Measurements from ENCODE around the gene TBX21. TPM values are rescaled to one million over a fixed set of nuclear protein-coding genes. Genes with fewer than 3 reads are reported as not detected.

Gene TBX21
- total and polyA plus RNA-seq, 2 of the 4 experiments (the other 2 are of a cell fraction) = not detected

GRCh38 chr17:47791025-47791424 is 58.0 kb downstream of the TBX21 start:
- no TSS peak for BruUV-seq (replicated peaks)
- no peak overlapping the region for H2AK5ac ChIP-seq (ENCODE audit: low read depth, low read length)
- no peak overlapping the region for H3K4me3 ChIP-seq (ENCODE audit: insufficient read depth, low read depth, low read length)
- no peak overlapping the region for H2AFZ ChIP-seq (replicated peaks; ENCODE audit: low read length, poor library complexity)
- no peak overlapping the region for H3K14ac ChIP-seq (replicated peaks; ENCODE audit: low read depth, low read length)
- H2BK120ac ChIP-seq (ENCODE audit: low read depth, low read length) = no peak overlapping the region
- no peak overlapping the region for H4K8ac ChIP-seq (ENCODE audit: low read depth in 2 of 2, low read length in 2 of 2)
- H3K27me3 ChIP-seq (ENCODE audit: control insufficient read depth, insufficient read depth, low read length) = peaks cover 55% of the 10 kb centered on the region
- H3K4me1 ChIP-seq (ENCODE audit: control insufficient read depth, insufficient read depth, low read length) = no peaks in the 10 kb centered on the region
- H4K5ac ChIP-seq (ENCODE audit: low read depth, low read length) = no peak overlapping the region
- no peaks in the 10 kb centered on the region for H3K9me1 ChIP-seq (ENCODE audit: insufficient read depth, low read length)
- dilution Hi-C loops (cut with HindIII; ENCODE audit: low sequenced_read_pairs, unreplicated experiment) = no loop called here
- ATAC-seq (ENCODE audit: low read depth) = no peak
- in situ Hi-C loops (cut with MboI; ENCODE audit: low sequenced_read_pairs) = no loop called here
- ChIA-PET POLR2A (ENCODE audit: unreplicated experiment) (no interaction called here), CTCF (no interaction called here)
- H4K20me1 ChIP-seq (ENCODE audit: insufficient read depth, low read length) = no peaks in the 10 kb centered on the region
- intact Hi-C loops (cut with micrococcal nuclease) = no loop called here
- no peaks in the 10 kb centered on the region for H3K36me3 ChIP-seq (ENCODE audit: control insufficient read depth, insufficient read depth, low read length)
- no peak overlapping the region for H2BK5ac ChIP-seq (ENCODE audit: low read depth, low read length, poor library complexity, severe bottlenecking)
- no peak overlapping the region for H2BK20ac ChIP-seq (ENCODE audit: low read depth, low read length)
- no CpG with 5 or more reads among the region's 3 CpGs for WGBS, 2 experiments (ENCODE audit: extremely low coverage in 2 of 2, insufficient read length in 1 of 2)
- H3K4me2 ChIP-seq (ENCODE audit: low read depth, low read length) = no peak overlapping the region
- no peaks in the 10 kb centered on the region for H3K79me1 ChIP-seq (ENCODE audit: low read depth in 1 of 2, low read length in 2 of 2)
- no peak overlapping the region for H4K91ac ChIP-seq (ENCODE audit: insufficient read depth, low read depth, low read length)
- no peak overlapping the region for H3K4ac ChIP-seq (ENCODE audit: low read depth, low read length)
- DNase-seq = no peak
- H3K9me3 ChIP-seq (ENCODE audit: control insufficient read depth, insufficient read depth, low read length) = no peaks in the 10 kb centered on the region
- no peak overlapping the region for H3K9ac ChIP-seq (ENCODE audit: low read depth, low read length)
- no peak overlapping the region for H2AK9ac ChIP-seq (replicated peaks; ENCODE audit: low read depth, low read length, poor library complexity)
- no peak for TF ChIP-seq BHLHE40 (IDR thresholded peaks at IDR 0.05; ENCODE audit: low read depth, low read length)
- no peak for TF ChIP-seq SMC3 (IDR thresholded peaks at IDR 0.05; ENCODE audit: low read depth, low read length)
- TF ChIP-seq ELK1 (IDR thresholded peaks at IDR 0.05; ENCODE audit: borderline replicate concordance, low read depth, low read length) = no peak
- no peak for TF ChIP-seq MXI1 (IDR thresholded peaks at IDR 0.05; ENCODE audit: borderline replicate concordance, low read depth, low read length)
- no peak for TF ChIP-seq RAD21 (IDR thresholded peaks at IDR 0.05; ENCODE audit: low read length)
- no peak for TF ChIP-seq POLR2A (IDR thresholded peaks at IDR 0.05; ENCODE audit: low read depth, low read length)
- TF ChIP-seq CEBPB (IDR thresholded peaks at IDR 0.05; ENCODE audit: low read depth, low read length) = no peak
- no peak for TF ChIP-seq CTCF (conservative IDR thresholded peaks at IDR 0.05; ENCODE audit: low read depth, low read length)
- no peak for TF ChIP-seq CHD1 (IDR thresholded peaks at IDR 0.05; ENCODE audit: low read depth, low read length)
- no peak for TF ChIP-seq MAZ (IDR thresholded peaks at IDR 0.05; ENCODE audit: borderline replicate concordance, low read depth, low read length)
- no peak for TF ChIP-seq MAFK (IDR thresholded peaks at IDR 0.05; ENCODE audit: low read depth, low read length)
- no peak for TF ChIP-seq RFX5 (IDR thresholded peaks at IDR 0.05; ENCODE audit: low read depth, low read length)
- TF ChIP-seq USF2 (IDR thresholded peaks at IDR 0.05; ENCODE audit: low read depth, low read length) = no peak
- TF ChIP-seq RCOR1 (IDR thresholded peaks at IDR 0.05; ENCODE audit: insufficient replicate concordance, low read length) = no peak
- no peak for TF ChIP-seq FOS (IDR thresholded peaks at IDR 0.05; ENCODE audit: low read depth, low read length)
- no peak for TF ChIP-seq NFE2L2 (IDR thresholded peaks at IDR 0.05; ENCODE audit: low read depth, low read length)
- no peak overlapping the region for H3K23ac ChIP-seq (ENCODE audit: low read depth, low read length)
- H3K56ac ChIP-seq (ENCODE audit: extremely low read depth, insufficient read depth, low read length) = no peak overlapping the region
- no peak overlapping the region for H3K27ac ChIP-seq (ENCODE audit: insufficient read depth, low read length)
- no peak overlapping the region for H2BK15ac ChIP-seq (ENCODE audit: low read depth, low read length)
- no peak overlapping the region for H3K18ac ChIP-seq (ENCODE audit: low read depth, low read length)

Measured in IMR-90 (cell line).